Ascending aorta (tissue), 2 donors: ENCODE results near the gene SEPTIN10. TPM values are rescaled to one million over a fixed set of nuclear protein-coding genes. Genes with fewer than 3 reads are reported as not detected.

Source experiments
- DNase-seq, 2 donors: peaks; one replicate each; pipeline ENCODE4 v3.0.0-alpha.2; 2019; ENCODE audit warnings: low spot score in 2 of 2
- H3K27ac ChIP-seq, 2 donors: fragments of 200-600 bp; sonication (generic); one replicate each; pipeline ENCODE4 v1.5.1; 2016 to 2017; ENCODE audit warnings: mild to moderate bottlenecking in 1 of 2
- H3K27me3 ChIP-seq: fragments of 200-600 bp; sonication (generic); one replicate; pipeline ENCODE4 v1.5.1; 2017
- H3K36me3 ChIP-seq, 2 donors: fragments of 200-600 bp; sonication (generic); one replicate each; pipeline ENCODE4 v1.5.1; 2016
- H3K4me1 ChIP-seq, 2 donors: fragments of 200-600 bp; sonication (generic); one replicate each; pipeline ENCODE4 v1.5.1; 2016 to 2017; ENCODE audit warnings: mild to moderate bottlenecking in 1 of 2
- H3K4me3 ChIP-seq, 2 donors: fragments of 200-600 bp; sonication (generic); one replicate each; pipeline ENCODE4 v1.5.1; 2016 to 2017; ENCODE audit warnings: mild to moderate bottlenecking in 1 of 2
- H3K9me3 ChIP-seq, 2 donors: fragments of 200-600 bp; sonication (generic); one replicate each; pipeline ENCODE4 v1.5.1; 2016
- CTCF ChIP-seq, 3 experiments: fragments of 200-600 bp in 2 of 3; fragments of 450-650 bp in 1 of 3; sonication (generic) in 2 of 3; IDR thresholded peaks; one replicate each; pipeline ENCODE4 v1.5.1; 2016 to 2019; ENCODE audit warnings: antibody characterized with exemption in 3 of 3, mild to moderate bottlenecking in 1 of 3, moderate library complexity in 1 of 3
- intact Hi-C: fragments of 100-400 bp; cut with DNase I; formaldehyde crosslinking; loops from one replicate; pipeline ENCODE4 v1.15.1; 2023
- total RNA-seq: library from RNA; depleted of rRNA; stranded (reverse); fragments of >200 nt; gene quantifications from one replicate; pipeline ENCODE4 v1.1.0, GENCODE V29; 2016

SEPTIN10 gene
- total RNA-seq, 1 donor from 2014 or later = 59.0 TPM

DNA sequence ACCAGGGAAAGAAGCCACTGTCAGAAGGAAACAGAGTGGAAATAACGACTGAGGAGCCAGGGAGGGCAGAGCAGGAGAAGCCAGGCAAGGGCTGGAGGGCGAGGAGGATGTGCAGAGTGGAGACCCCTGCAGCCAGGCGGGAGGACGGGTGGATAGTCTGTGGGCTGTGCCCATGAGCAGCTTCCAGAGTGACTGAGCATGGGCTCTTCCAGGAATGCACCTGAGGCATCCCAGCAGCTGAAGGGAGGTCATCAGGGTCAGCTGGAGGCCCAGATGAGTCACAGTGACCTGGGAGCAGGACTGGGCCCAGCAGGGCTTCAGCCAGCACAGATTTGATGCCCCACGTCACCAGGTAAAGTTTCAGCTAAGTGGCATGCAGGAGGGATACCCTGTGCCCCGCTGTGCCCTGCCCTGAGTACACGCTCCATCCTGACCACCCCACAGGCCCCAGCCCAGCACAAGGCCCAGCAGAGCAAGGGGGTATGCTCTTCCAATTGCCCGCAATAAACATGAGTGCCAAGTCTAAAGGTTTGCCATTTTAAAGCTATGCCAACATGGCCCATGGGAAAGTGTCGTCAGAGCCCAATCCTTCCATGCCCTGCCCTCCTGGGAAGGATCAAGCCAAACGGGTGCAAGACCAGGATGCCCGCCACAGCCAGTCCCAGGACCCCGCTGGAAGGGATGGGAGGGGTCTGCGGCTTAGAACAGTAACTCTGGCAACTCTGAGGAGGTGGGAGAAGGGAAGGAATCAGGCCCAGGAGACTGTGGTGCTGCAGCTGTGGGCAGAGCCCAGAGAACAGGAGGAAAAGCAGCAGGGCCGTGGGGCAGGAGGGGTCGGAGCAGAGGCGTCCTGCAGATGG is 85.7 kb downstream of the SEPTIN10 start:
- Histone ChIP-seq H3K4me3 (no peak overlapping the region), H3K27ac (no peak overlapping the region), H3K4me1 (no peaks in the 10 kb centered on the region), H3K9me3 (no peaks in the 10 kb centered on the region), H3K36me3 (no peaks in the 10 kb centered on the region), H3K27me3 (no peaks in the 10 kb centered on the region)
- DNase-seq = peak in 1 of 2 donors; percentile 47
- no peak for TF ChIP-seq CTCF (IDR thresholded peaks at IDR 0.05)
- intact Hi-C loops = no loop called here

DNA sequence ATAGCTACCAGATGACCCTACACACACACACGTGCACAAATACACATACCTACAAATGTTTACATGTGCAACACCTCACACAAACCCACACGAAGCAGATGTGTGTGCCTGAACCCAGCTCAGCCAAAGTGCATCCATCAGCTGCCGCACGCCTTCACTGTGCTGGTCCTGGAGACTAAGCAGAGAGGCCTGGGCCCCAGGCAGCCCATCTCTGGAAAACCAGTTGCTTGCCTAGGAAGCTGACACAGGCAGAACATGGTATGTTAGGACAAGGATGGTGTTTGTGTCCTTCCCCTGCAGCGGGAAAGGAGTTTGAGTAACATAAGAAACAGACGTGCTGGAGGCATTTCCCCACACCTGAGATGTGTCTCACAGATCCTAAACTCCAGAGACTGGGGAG is 86.7 kb downstream of the SEPTIN10 start:
- no peak for TF ChIP-seq CTCF (IDR thresholded peaks at IDR 0.05)
- no peaks in the 10 kb centered on the region for H3K4me1 ChIP-seq
- H3K9me3 ChIP-seq = no peaks in the 10 kb centered on the region
- H3K4me3 ChIP-seq = no peak overlapping the region
- intact Hi-C loops = no loop called here
- H3K27ac ChIP-seq = no peak overlapping the region
- no peaks in the 10 kb centered on the region for H3K27me3 ChIP-seq
- no peaks in the 10 kb centered on the region for H3K36me3 ChIP-seq
- peak in 1 of 2 donors; percentile 33 for DNase-seq

- intact Hi-C loops = no loop called here
- H3K4me3 ChIP-seq = no peak overlapping the region
- no peaks in the 10 kb centered on the region for H3K36me3 ChIP-seq
- H3K9me3 ChIP-seq = no peaks in the 10 kb centered on the region
- H3K27me3 ChIP-seq = no peaks in the 10 kb centered on the region
- no peak for TF ChIP-seq CTCF (IDR thresholded peaks at IDR 0.05)
- no peaks in the 10 kb centered on the region for H3K4me1 ChIP-seq
- no peak overlapping the region for H3K27ac ChIP-seq
- DNase-seq = peak in 1 of 2 donors; percentile 27
Observed at GRCh38 chr2:109526442-109526970, 87.3 kb downstream of the SEPTIN10 start.

- Histone ChIP-seq H3K4me3 (no peak overlapping the region), H3K36me3 (no peaks in the 10 kb centered on the region), H3K9me3 (no peaks in the 10 kb centered on the region), H3K27ac (no peak overlapping the region), H3K27me3 (no peaks in the 10 kb centered on the region), H3K4me1 (no peaks in the 10 kb centered on the region)
- intact Hi-C loops = no loop called here
- TF ChIP-seq CTCF (IDR thresholded peaks at IDR 0.05) = no peak
- peak in 1 of 2 donors; percentile 31 for DNase-seq
Observed at GRCh38 chr2:109525836-109526235, 87.9 kb downstream of the SEPTIN10 start.

GRCh38 chr2:109523536-109524361 is 90.0 kb downstream of the SEPTIN10 start:
- no peak overlapping the region for H3K27ac ChIP-seq
- peak in 1 of 2 donors; percentile 58 for DNase-seq

More at GRCh38 chr2:109523536-109524361, 90.0 kb downstream of the SEPTIN10 start:
- H3K27me3 ChIP-seq = no peaks in the 10 kb centered on the region
- no peaks in the 10 kb centered on the region for H3K4me1 ChIP-seq
- no peak for TF ChIP-seq CTCF (IDR thresholded peaks at IDR 0.05)
- H3K4me3 ChIP-seq = no peak overlapping the region
- intact Hi-C loops = no loop called here
- H3K9me3 ChIP-seq = no peaks in the 10 kb centered on the region
- no peaks in the 10 kb centered on the region for H3K36me3 ChIP-seq
